ENCODE results near the gene TYW1.
"Not testable (repeated sequence)": the region's sequence is repeated elsewhere in the genome, so short reads cannot be mapped to it uniquely, and the experiment has no call there.

DNA sequence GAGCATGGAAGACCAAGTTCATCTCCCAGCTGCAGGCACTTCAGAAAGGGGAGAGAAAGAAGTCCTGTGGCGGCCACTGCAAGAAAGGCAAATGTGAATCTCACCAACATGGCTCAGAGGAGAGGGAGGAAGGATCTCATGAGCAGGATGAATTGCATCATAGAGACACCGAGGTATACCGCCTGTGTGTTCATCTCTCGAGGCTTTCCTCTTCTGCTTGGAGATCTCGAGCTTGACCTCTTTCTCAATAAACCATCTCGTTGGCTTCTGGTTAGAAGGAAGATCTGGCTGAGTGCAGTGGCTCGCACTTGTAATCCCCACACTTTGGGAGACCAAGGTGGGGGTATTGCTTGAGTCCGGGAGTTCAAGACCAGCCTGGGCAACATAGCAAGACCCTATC lies 21.3 kb downstream of the TYW1 start:
- TF ChIP-seq NRF1 (IDR thresholded peaks at IDR 0.05; ENCODE audit: low read depth, low read length); POLR2A (IDR thresholded peaks at IDR 0.05; ENCODE audit: control extremely low read depth in 1 of 2, low read depth in 2 of 2, low read length in 2 of 2); RAD21 (IDR thresholded peaks at IDR 0.05 in 1 of 2, conservative IDR thresholded peaks at IDR 0.05 in 1 of 2; ENCODE audit: low read depth in 2 of 2, low read length in 2 of 2); SP4 (IDR thresholded peaks at IDR 0.05; ENCODE audit: low read length); JUND (IDR thresholded peaks at IDR 0.05; ENCODE audit: low read length); TCF12 (IDR thresholded peaks at IDR 0.05; ENCODE audit: low read depth, low read length): not testable (repeated sequence)

Data from H1 (cell line).